ENCODE measurements around the gene FBF1. TPM values are rescaled to one million over a fixed set of nuclear protein-coding genes. Genes with fewer than 3 reads are reported as not detected.
"Not testable (repeated sequence)": the region's sequence is repeated elsewhere in the genome, so short reads cannot be mapped to it uniquely, and the experiment has no call there.

The FBF1 gene
- total and polyA plus RNA-seq, 2 of the 4 experiments (the other 2 are of a cell fraction) = 4.5 to 8.0 TPM

DNA sequence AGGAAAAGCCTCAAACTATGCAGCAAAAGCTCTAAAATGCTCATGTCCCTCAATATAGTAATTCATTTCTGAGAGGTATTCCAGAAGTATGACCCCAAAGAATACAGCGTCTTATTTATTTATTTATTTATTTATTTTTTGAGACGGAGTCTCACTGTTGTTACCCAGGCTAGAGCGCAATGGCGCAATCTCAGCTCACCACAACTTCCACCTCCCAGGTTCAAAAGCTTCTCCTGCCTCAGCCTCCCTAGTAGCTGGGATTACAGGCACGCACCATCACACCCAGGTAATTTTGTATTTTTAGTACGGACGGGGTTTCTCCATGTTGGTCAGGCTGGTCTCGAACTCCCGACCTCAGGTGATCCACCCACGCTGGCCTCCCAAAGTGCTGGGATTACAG, 28.2 kb upstream of the FBF1 start:
- H3K18ac ChIP-seq (ENCODE audit: low read depth, low read length); H2BK5ac ChIP-seq (ENCODE audit: low read depth, low read length, poor library complexity, severe bottlenecking); BruUV-seq (replicated peaks); H4K5ac ChIP-seq (ENCODE audit: low read depth, low read length); H2AK9ac ChIP-seq (replicated peaks; ENCODE audit: low read depth, low read length, poor library complexity); H2BK15ac ChIP-seq (ENCODE audit: low read depth, low read length); H2AK5ac ChIP-seq (ENCODE audit: low read depth, low read length); H3K23ac ChIP-seq (ENCODE audit: low read depth, low read length); intact Hi-C loops (cut with micrococcal nuclease); H4K8ac ChIP-seq (ENCODE audit: low read depth in 2 of 2, low read length in 2 of 2); H2BK20ac ChIP-seq (ENCODE audit: low read depth, low read length); CTCF ChIA-PET; H3K9me1 ChIP-seq (ENCODE audit: insufficient read depth, low read length); H3K4me1 ChIP-seq (ENCODE audit: control insufficient read depth, insufficient read depth, low read length); in situ Hi-C loops (cut with MboI; ENCODE audit: low sequenced_read_pairs); ATAC-seq (ENCODE audit: low read depth); dilution Hi-C loops (cut with HindIII; ENCODE audit: low sequenced_read_pairs, unreplicated experiment); H3K56ac ChIP-seq (ENCODE audit: extremely low read depth, insufficient read depth, low read length); H3K4ac ChIP-seq (ENCODE audit: low read depth, low read length); H4K91ac ChIP-seq (ENCODE audit: insufficient read depth, low read depth, low read length); H3K9ac ChIP-seq (ENCODE audit: low read depth, low read length); H3K9me3 ChIP-seq (ENCODE audit: control insufficient read depth, insufficient read depth, low read length); H3K4me3 ChIP-seq (ENCODE audit: insufficient read depth, low read depth, low read length); H3K14ac ChIP-seq (replicated peaks; ENCODE audit: low read depth, low read length); H3K27me3 ChIP-seq (ENCODE audit: control insufficient read depth, insufficient read depth, low read length); H3K4me2 ChIP-seq (ENCODE audit: low read depth, low read length); H2AFZ ChIP-seq (replicated peaks; ENCODE audit: low read length, poor library complexity); H3K27ac ChIP-seq (ENCODE audit: insufficient read depth, low read length); H2BK120ac ChIP-seq (ENCODE audit: low read depth, low read length); POLR2A ChIA-PET (ENCODE audit: unreplicated experiment); DNase-seq: not testable (repeated sequence)
- Histone ChIP-seq H3K36me3 (ENCODE audit: control insufficient read depth, insufficient read depth, low read length) (peaks cover 13% of the 10 kb centered on the region), H3K79me1 (ENCODE audit: low read depth in 1 of 2, low read length in 2 of 2) (peaks cover 13 to 44% of the 10 kb centered on the region in 2 experiments), H4K20me1 (ENCODE audit: insufficient read depth, low read length) (peaks cover 16% of the 10 kb centered on the region; the same call in 1 of the 2 replicates)
- no CpG with 5 or more reads among the region's 10 CpGs for WGBS, 2 experiments (ENCODE audit: extremely low coverage in 2 of 2, insufficient read length in 1 of 2)
